ENCODE measurements around the gene CFAP161. TPM values are rescaled to one million over a fixed set of nuclear protein-coding genes. Genes with fewer than 3 reads are reported as not detected.
"Not testable (repeated sequence)": the region's sequence is repeated elsewhere in the genome, so short reads cannot be mapped to it uniquely, and the experiment has no call there.

Gene CFAP161
- polyA plus RNA-seq, 2 donors = 0.02 to 0.18 TPM

DNA sequence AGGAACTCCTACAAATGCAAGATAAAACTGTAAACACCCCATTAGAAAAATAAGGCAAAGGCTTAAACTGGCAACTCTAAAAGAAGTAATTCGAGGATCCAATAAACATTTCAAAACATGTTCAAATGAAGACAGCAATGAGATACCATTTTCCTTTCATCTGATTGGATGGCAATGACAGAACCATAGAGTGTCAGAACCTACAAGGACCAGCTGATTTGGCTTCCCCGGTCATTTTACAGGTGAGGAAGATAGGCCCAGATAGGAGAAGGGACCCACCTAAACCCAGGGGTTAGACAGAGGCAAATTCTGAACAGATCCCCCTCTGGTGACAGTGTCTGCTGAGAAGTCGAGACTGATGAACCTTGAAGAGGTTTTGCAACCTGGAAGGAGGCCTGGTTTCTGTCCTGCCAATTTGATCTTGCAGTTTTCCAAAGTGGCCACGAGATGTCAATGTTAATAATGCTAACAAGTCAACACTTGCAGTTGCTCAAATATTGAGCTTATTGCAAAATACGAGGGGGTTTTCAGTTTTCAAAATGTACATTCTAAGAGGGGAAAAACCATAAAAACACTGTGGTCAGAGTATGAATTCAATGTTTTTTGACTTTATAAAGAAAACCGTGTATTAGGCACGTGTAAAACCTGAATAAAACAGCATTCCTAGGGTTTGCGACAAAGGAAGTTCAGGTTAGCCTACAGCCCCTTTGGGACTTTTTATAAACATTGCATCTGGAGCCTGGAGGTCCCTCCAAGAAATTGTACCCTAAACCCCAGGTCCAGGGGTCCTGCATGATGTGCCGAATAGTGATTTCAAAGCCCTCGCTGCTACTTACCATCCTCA lies 21.5 kb downstream of the CFAP161 start:
- peaks cover 0 to 4% of the 10 kb centered on the region in 2 donors for H3K4me1 ChIP-seq (ENCODE audit: control insufficient read depth in 2 of 2, insufficient read depth in 2 of 2, low read length in 1 of 2)
- H3K36me3 ChIP-seq (ENCODE audit: control insufficient read depth in 2 of 2, insufficient read depth in 2 of 2, low read length in 1 of 2) = no peaks in the 10 kb centered on the region
- no peak overlapping the region for H3K27ac ChIP-seq (ENCODE audit: low read depth in 2 of 2, low read length in 1 of 2)
- no peaks in the 10 kb centered on the region for H3K27me3 ChIP-seq (ENCODE audit: control insufficient read depth in 1 of 2, insufficient read depth in 2 of 2, low read length in 2 of 2)
- WGBS, 2 donors = 42 to 45% methylated on average over 10 of the region's 10 CpGs
- H3K4me3 ChIP-seq (ENCODE audit: low read depth in 1 of 2, low read length in 2 of 2) = no peak overlapping the region
- H3K9me3 ChIP-seq (ENCODE audit: control insufficient read depth in 2 of 2, insufficient read depth in 1 of 2, low read depth in 1 of 2, low read length in 1 of 2) = no peaks in the 10 kb centered on the region

DNA sequence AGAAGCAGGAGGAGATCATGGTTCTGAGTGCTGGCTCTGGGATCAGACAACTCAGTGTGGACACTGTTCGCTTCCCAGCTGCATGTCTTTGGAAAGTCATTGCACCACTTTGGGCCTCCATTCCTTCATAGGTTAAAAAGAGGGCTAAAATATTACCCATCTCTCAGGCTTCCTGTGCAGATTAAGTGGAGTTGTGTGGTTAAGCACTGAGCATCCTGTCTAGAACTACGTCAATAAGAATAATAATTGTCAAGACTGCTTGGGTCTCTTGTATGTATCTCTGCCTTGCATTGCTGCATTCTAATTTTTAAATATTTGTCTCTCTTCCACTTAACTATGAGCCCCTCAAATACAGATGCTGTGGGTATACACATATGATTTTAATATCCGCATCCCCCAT lies 22.3 kb downstream of the CFAP161 start:
- no peaks in the 10 kb centered on the region for H3K36me3 ChIP-seq (ENCODE audit: control insufficient read depth in 2 of 2, insufficient read depth in 2 of 2, low read length in 1 of 2)
- no peaks in the 10 kb centered on the region for H3K27me3 ChIP-seq (ENCODE audit: control insufficient read depth in 1 of 2, insufficient read depth in 2 of 2, low read length in 2 of 2)
- H3K27ac ChIP-seq (ENCODE audit: low read depth in 2 of 2, low read length in 1 of 2) = peak overlapping the region; percentile 32 to 53
- H3K4me3 ChIP-seq (ENCODE audit: low read depth in 1 of 2, low read length in 2 of 2) = no peak overlapping the region
- WGBS, 2 donors = 96 to 97% methylated on average over 3 of the region's 3 CpGs
- H3K9me3 ChIP-seq (ENCODE audit: control insufficient read depth in 2 of 2, insufficient read depth in 1 of 2, low read depth in 1 of 2, low read length in 1 of 2) = no peaks in the 10 kb centered on the region
- peaks cover 0 to 11% of the 10 kb centered on the region in 2 donors for H3K4me1 ChIP-seq (ENCODE audit: control insufficient read depth in 2 of 2, insufficient read depth in 2 of 2, low read length in 1 of 2)

DNA sequence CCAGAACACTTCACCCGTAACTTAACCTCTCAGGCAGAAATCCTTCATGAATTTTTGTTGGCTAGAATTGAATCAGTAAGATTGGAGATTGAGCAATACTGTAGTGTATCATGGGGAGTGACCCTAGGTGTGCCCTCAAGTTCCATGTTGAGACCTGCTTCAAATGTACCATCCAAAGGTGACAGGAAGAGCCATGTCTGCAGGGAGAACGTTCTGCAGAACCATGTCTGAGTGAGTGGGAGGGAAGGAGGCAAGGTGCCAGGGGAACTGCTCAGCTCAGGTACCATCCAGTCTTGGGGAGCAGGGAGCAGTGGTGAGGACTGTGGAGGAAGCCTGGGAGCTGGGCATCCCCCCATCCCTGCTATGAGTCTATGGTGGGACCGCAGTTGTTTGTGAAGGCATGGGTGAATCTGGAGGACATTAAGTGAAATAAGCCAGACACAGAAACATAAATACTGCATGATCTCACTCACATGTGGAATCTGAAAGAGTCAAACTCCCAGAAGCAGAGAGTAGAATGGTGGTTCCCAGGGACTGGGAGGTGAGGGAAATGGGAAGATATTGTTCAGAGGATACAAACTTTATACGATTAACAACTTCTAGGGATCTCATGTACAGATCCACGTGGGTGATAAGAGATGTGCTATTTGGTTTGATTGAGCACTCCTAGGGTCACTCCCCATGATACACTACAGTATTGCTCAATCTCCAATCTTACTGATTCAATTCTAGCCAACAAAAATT lies 23.3 kb downstream of the CFAP161 start:
- Histone ChIP-seq H3K27ac (ENCODE audit: low read depth in 2 of 2, low read length in 1 of 2) (peak overlapping the region; percentile 83 to 94), H3K9me3 (ENCODE audit: control insufficient read depth in 2 of 2, insufficient read depth in 1 of 2, low read depth in 1 of 2, low read length in 1 of 2) (no peaks in the 10 kb centered on the region), H3K27me3 (ENCODE audit: control insufficient read depth in 1 of 2, insufficient read depth in 2 of 2, low read length in 2 of 2) (no peaks in the 10 kb centered on the region), H3K4me3 (ENCODE audit: low read depth in 1 of 2, low read length in 2 of 2) (no peak overlapping the region), H3K36me3 (ENCODE audit: control insufficient read depth in 2 of 2, insufficient read depth in 2 of 2, low read length in 1 of 2) (no peaks in the 10 kb centered on the region), H3K4me1 (ENCODE audit: control insufficient read depth in 2 of 2, insufficient read depth in 2 of 2, low read length in 1 of 2) (peaks cover 0 to 12% of the 10 kb centered on the region in 2 donors)
- 38 to 39% methylated on average over 5 of the region's 5 CpGs for WGBS, 2 donors

DNA sequence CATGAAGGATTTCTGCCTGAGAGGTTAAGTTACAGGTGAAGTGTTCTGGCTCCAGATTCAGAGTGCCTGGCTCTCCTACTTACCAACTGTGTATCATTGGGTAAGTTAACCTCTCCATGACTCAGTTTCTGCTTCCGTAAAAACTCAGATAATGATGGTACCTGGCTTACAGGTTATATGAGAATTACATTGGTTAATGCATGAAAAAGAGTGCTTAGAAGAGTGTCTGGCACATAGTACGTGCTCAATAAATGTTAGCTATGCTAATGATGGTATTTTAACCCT lies 23.8 kb downstream of the CFAP161 start:
- no peaks in the 10 kb centered on the region for H3K27me3 ChIP-seq (ENCODE audit: control insufficient read depth in 1 of 2, insufficient read depth in 2 of 2, low read length in 2 of 2)
- H3K9me3 ChIP-seq (ENCODE audit: control insufficient read depth in 2 of 2, insufficient read depth in 1 of 2, low read depth in 1 of 2, low read length in 1 of 2) = no peaks in the 10 kb centered on the region
- 57 to 71% methylated on average over 2 of the region's 2 CpGs for WGBS, 2 donors
- no peak overlapping the region for H3K4me3 ChIP-seq (ENCODE audit: low read depth in 1 of 2, low read length in 2 of 2)
- H3K4me1 ChIP-seq (ENCODE audit: control insufficient read depth in 2 of 2, insufficient read depth in 2 of 2, low read length in 1 of 2) = peaks cover 0 to 12% of the 10 kb centered on the region in 2 donors
- H3K36me3 ChIP-seq (ENCODE audit: control insufficient read depth in 2 of 2, insufficient read depth in 2 of 2, low read length in 1 of 2) = no peaks in the 10 kb centered on the region
- H3K27ac ChIP-seq (ENCODE audit: low read depth in 2 of 2, low read length in 1 of 2) = no peak overlapping the region

DNA sequence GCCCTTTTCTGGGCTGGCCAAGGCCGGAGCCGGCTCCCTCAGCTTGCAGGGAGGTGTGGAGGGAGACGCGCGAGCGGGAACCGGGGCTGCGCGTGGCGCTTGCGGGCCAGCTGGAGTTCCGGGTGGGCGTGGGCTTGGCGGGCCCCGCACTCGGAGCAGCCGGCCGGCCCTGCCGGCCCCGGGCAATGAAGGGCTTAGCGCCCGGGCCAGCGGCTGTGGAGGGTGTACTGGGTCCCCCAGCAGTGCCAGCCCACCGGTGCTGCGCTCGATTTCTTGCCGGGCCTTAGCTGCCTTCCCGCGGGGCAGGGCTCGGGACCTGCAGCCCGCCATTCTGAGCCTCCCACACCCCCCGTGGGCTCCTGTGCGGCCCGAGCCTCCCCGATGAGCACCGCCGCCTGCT lies 24.5 kb downstream of the CFAP161 start:
- not testable (repeated sequence) for H3K4me3 ChIP-seq (ENCODE audit: low read depth in 1 of 2, low read length in 2 of 2); H3K27me3 ChIP-seq (ENCODE audit: control insufficient read depth in 1 of 2, insufficient read depth in 2 of 2, low read length in 2 of 2); H3K36me3 ChIP-seq (ENCODE audit: control insufficient read depth in 2 of 2, insufficient read depth in 2 of 2, low read length in 1 of 2); H3K9me3 ChIP-seq (ENCODE audit: control insufficient read depth in 2 of 2, insufficient read depth in 1 of 2, low read depth in 1 of 2, low read length in 1 of 2)
- Histone ChIP-seq H3K4me1 (ENCODE audit: control insufficient read depth in 2 of 2, insufficient read depth in 2 of 2, low read length in 1 of 2) (peaks cover 0 to 12% of the 10 kb centered on the region in 2 donors), H3K27ac (ENCODE audit: low read depth in 2 of 2, low read length in 1 of 2) (peak overlapping the region in 1 of 2 donors; percentile 35)
- WGBS, 2 donors = 88 to 95% methylated on average over 19 to 37 of the region's 37 CpGs

DNA sequence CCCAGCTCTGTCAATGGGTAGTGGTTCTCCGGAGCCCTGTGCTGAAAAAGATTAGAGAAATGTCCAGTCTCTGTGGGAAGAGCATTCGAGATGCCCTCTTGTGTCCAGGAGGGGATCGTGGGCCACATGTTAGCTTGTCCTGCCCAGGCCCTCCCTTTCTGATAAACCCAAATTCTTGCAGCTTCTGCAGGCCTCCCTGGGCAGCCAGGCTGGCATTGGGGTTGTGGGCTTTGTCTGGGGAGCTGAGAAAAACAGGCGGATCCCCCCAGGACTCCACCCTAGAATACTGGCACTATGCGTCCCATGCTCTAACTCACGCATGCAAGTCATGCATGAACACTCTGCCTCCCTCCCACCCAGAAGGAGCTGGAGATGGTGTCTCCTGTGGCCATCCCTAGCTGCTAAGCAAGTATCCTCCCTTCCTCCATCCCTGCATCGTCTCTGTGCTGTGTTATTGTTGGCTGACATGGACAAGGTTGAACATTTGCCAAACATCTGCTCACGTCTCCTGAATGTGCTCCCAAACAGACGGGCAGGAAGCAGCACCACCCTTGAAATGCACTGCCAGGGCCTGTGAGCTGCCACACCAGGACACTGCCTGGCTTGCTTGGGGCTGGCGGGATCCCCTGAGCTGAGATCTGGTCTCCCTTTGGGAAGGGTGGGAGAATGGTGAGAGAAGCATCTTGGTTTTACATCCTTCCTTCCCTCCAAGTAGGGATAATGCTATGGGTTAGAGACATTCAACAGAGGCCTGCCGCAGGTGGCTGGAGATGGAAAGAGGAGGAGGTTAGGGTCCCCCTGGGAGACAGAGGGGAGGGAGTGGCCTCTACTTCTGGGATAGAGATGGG lies 26.5 kb downstream of the CFAP161 start:
- no peak overlapping the region for H3K4me3 ChIP-seq (ENCODE audit: low read depth in 1 of 2, low read length in 2 of 2)
- peak overlapping the region in 1 of 2 donors; percentile 43 for H3K27ac ChIP-seq (ENCODE audit: low read depth in 2 of 2, low read length in 1 of 2)
- no peaks in the 10 kb centered on the region for H3K9me3 ChIP-seq (ENCODE audit: control insufficient read depth in 2 of 2, insufficient read depth in 1 of 2, low read depth in 1 of 2, low read length in 1 of 2)

DNA sequence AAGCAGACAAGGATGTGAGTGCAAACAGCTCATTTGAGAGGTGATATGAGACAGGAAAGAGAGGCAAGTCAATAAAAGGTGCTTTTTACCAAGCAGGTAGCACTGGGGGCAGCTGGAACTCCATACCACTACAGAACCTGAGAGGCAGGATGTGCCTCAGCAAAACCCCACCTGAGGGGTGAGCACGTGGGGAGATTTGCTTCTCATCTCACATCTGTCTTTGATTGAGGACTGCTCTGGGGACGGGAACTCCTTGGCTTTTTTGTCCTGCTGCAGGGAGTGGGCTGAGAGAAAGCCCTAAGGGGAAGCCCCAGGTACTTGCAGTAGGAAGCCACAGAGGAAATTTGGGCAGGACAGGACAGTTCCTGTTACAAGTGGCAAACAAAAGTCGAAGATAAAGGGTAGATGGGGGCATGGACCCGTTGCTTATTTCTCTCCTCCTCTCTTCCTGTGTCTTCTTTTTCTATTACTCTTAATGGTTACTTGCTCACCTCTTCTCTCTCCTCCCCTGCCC lies 27.1 kb downstream of the CFAP161 start:
- H3K9me3 ChIP-seq (ENCODE audit: control insufficient read depth in 2 of 2, insufficient read depth in 1 of 2, low read depth in 1 of 2, low read length in 1 of 2) = no peaks in the 10 kb centered on the region
- H3K36me3 ChIP-seq (ENCODE audit: control insufficient read depth in 2 of 2, insufficient read depth in 2 of 2, low read length in 1 of 2) = no peaks in the 10 kb centered on the region
- H3K27ac ChIP-seq (ENCODE audit: low read depth in 2 of 2, low read length in 1 of 2) = peak overlapping the region in 1 of 2 donors; percentile 43
- 23 to 37% methylated on average over 4 of the region's 4 CpGs for WGBS, 2 donors
- H3K4me1 ChIP-seq (ENCODE audit: control insufficient read depth in 2 of 2, insufficient read depth in 2 of 2, low read length in 1 of 2) = peaks cover 0 to 14% of the 10 kb centered on the region in 2 donors
- H3K27me3 ChIP-seq (ENCODE audit: control insufficient read depth in 1 of 2, insufficient read depth in 2 of 2, low read length in 2 of 2) = no peaks in the 10 kb centered on the region
- no peak overlapping the region for H3K4me3 ChIP-seq (ENCODE audit: low read depth in 1 of 2, low read length in 2 of 2)

More for the DNA sequence above, 26.5 kb downstream of the CFAP161 start:
- Histone ChIP-seq H3K4me1 (ENCODE audit: control insufficient read depth in 2 of 2, insufficient read depth in 2 of 2, low read length in 1 of 2) (peaks cover 0 to 14% of the 10 kb centered on the region in 2 donors), H3K36me3 (ENCODE audit: control insufficient read depth in 2 of 2, insufficient read depth in 2 of 2, low read length in 1 of 2) (no peaks in the 10 kb centered on the region), H3K27me3 (ENCODE audit: control insufficient read depth in 1 of 2, insufficient read depth in 2 of 2, low read length in 2 of 2) (no peaks in the 10 kb centered on the region)
- WGBS, 2 donors = 35 to 45% methylated on average over 11 of the region's 11 CpGs

DNA sequence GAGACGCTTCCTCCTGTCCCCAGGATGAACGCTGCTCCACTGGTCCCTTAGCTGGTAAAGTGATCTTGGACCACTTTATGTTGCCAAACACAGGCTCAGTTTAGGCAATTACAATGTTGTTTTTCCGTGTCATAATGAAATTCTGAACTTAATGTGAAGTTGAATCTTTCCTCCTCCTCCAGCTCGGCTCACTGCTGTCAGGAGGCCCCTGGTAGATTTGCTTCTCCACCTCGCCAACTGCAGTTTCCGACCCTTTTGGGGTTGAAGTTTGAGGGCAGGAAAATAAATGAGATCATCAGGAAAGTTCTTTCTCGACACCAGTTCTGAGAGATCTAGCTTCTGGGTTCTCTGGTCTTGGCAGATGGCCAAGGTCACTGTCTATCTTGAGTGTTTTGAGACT lies 27.8 kb downstream of the CFAP161 start:
- WGBS, 2 donors = 70 to 75% methylated on average over 7 of the region's 7 CpGs
- Histone ChIP-seq H3K36me3 (ENCODE audit: control insufficient read depth in 2 of 2, insufficient read depth in 2 of 2, low read length in 1 of 2) (no peaks in the 10 kb centered on the region), H3K4me3 (ENCODE audit: low read depth in 1 of 2, low read length in 2 of 2) (no peak overlapping the region)

More for the DNA sequence above, 27.8 kb downstream of the CFAP161 start:
- no peak overlapping the region for H3K27ac ChIP-seq (ENCODE audit: low read depth in 2 of 2, low read length in 1 of 2)
- no peaks in the 10 kb centered on the region for H3K9me3 ChIP-seq (ENCODE audit: control insufficient read depth in 2 of 2, insufficient read depth in 1 of 2, low read depth in 1 of 2, low read length in 1 of 2)
- peaks cover 0 to 14% of the 10 kb centered on the region in 2 donors for H3K4me1 ChIP-seq (ENCODE audit: control insufficient read depth in 2 of 2, insufficient read depth in 2 of 2, low read length in 1 of 2)
- no peaks in the 10 kb centered on the region for H3K27me3 ChIP-seq (ENCODE audit: control insufficient read depth in 1 of 2, insufficient read depth in 2 of 2, low read length in 2 of 2)
